ENCODE data around the gene QPCT.

GRCh38 chr2:37333256-37333655 is 11.2 kb upstream of the QPCT start:
- TF ChIP-seq CTCF (IDR thresholded peaks at IDR 0.05): no peak
- no peak for TF ChIP-seq POLR2A (IDR thresholded peaks at IDR 0.05)

Data from heart left ventricle (tissue), 13 donors.